HEK293T (cell line): ENCODE measurements around the gene ABHD14A.

Experiments
- CTCF ChIA-PET: fragments of 350-600 bp; formaldehyde crosslinking; extraction: SDS; loops from one replicate; lab custom pipeline; 2021; ENCODE audit warnings: antibody characterized with exemption, inconsistent platforms; lab: Yijun Ruan, JAX
- POLR2A ChIA-PET: fragments of 350-600 bp; formaldehyde crosslinking; extraction: SDS; loops from one replicate; lab custom pipeline; 2020; ENCODE audit warnings: antibody characterized with exemption, inconsistent platforms; lab: Yijun Ruan, JAX
- DNase-seq: peaks from one replicate; pipeline ENCODE4 v3.0.0; 2012; ENCODE audit warnings: mixed read lengths; ENCODE audit errors: extremely low spot score
- ARNT ChIP-seq: fragments of 450-650 bp; IDR thresholded peaks from 2 replicates; pipeline ENCODE4 v1.6.1; 2017; ENCODE audit warnings: mild to moderate bottlenecking
- BHLHE40 ChIP-seq: fragments of 450-650 bp; IDR thresholded peaks from 2 replicates; pipeline ENCODE4 v1.6.1; 2016; ENCODE audit warnings: mild to moderate bottlenecking, moderate library complexity, borderline replicate concordance
- CTBP1 ChIP-seq: fragments of 450-650 bp; IDR thresholded peaks from 2 replicates; pipeline ENCODE4 v1.6.1; 2016; ENCODE audit warnings: borderline replicate concordance
- ELF4 ChIP-seq: fragments of 450-650 bp; IDR thresholded peaks from 2 replicates; pipeline ENCODE4 v1.6.1; 2017; ENCODE audit warnings: antibody characterized with exemption
- FOXA1 ChIP-seq: fragments of 450-650 bp; IDR thresholded peaks from 2 replicates; pipeline ENCODE4 v1.6.1; 2016; ENCODE audit warnings: mild to moderate bottlenecking
- FOXK2 ChIP-seq: fragments of 450-650 bp; IDR thresholded peaks from 2 replicates; pipeline ENCODE4 v1.6.1; 2016; ENCODE audit warnings: mild to moderate bottlenecking
- FOXM1 ChIP-seq: fragments of 450-650 bp; IDR thresholded peaks from 2 replicates; pipeline ENCODE4 v1.6.1; 2017; ENCODE audit warnings: mild to moderate bottlenecking, borderline replicate concordance
- HDGF ChIP-seq: fragments of 450-650 bp; IDR thresholded peaks from 2 replicates; pipeline ENCODE4 v1.6.1; 2017; ENCODE audit warnings: antibody characterized with exemption, borderline replicate concordance
- L3MBTL2 ChIP-seq: fragments of 450-650 bp; conservative IDR thresholded peaks from 2 replicates; pipeline ENCODE4 v1.6.1; 2016; ENCODE audit warnings: mild to moderate bottlenecking
- LEF1 ChIP-seq: fragments of 450-650 bp; IDR thresholded peaks from 2 replicates; pipeline ENCODE4 v1.6.1; 2017; ENCODE audit warnings: mild to moderate bottlenecking, borderline replicate concordance
- NFRKB ChIP-seq: fragments of 450-650 bp; IDR thresholded peaks from 2 replicates; pipeline ENCODE4 v1.6.1; 2016; ENCODE audit warnings: mild to moderate bottlenecking, moderate library complexity
- SP1 ChIP-seq: fragments of 450-650 bp; IDR thresholded peaks from 2 replicates; pipeline ENCODE4 v1.6.1; 2017
- SUZ12 ChIP-seq: fragments of 450-650 bp; IDR thresholded peaks from 2 replicates; pipeline ENCODE4 v1.6.1; 2016; ENCODE audit warnings: mild to moderate bottlenecking
- TARDBP ChIP-seq: fragments of 450-650 bp; IDR thresholded peaks from 2 replicates; pipeline ENCODE4 v1.6.1; 2016
- ZNF384 ChIP-seq: fragments of 450-650 bp; IDR thresholded peaks from 2 replicates; pipeline ENCODE4 v1.6.1; 2016
- TF ChIP-seq, protein P1 (sequence below): fragments of 450-650 bp; IDR thresholded peaks from 2 replicates; pipeline ENCODE4 v1.6.1; 2016

ABHD14A gene

DNA sequence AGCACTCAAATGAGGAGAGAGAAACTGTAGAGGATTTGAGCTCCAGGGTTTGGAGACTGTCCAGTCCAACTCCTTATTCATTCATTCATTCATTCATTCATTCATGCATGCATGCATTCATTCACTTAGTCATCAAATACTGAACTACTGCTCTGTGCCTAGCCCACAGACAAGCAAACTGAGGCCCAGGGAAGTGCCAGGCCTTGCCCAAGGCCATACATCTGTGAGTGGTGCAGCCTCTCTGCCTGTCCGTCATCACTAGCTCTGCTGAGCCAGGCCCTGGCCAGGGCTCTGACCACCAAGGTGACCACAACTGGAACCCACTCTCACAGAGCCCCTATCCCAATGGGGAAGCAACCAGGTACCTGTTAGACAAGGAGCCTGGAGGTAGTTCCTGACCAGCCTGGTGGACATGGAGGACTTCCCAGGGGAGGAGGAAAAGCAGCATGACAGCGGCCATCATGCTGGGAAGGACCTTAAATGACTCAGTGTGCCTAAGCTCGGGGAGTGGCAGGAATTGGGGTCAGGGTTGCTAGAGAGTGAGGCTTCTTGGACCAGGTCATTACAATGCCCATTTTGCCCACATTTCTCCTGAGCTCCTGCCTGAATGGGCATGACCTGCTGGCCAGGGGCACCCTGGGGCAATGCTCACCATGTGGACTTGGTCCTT is 48.4 kb downstream of the ABHD14A start:
- no peak for DNase-seq
- TF ChIP-seq ELF4 (no peak), FOXA1 (no peak), ZNF384 (no peak), LEF1 (no peak), BHLHE40 (no peak), ARNT (no peak), SUZ12 (no peak), CTBP1 (no peak), HDGF (no peak), TARDBP (no peak)
- POLR2A ChIA-PET, result interaction anchor here (1.0 to 1.3 kb wide), 2 partner anchors 9 to 33 kb away, joined by 3 to 4 read pairs; partner anchors contain the start of gene DUSP7
- CTCF ChIA-PET, result no interaction called here

DNA sequence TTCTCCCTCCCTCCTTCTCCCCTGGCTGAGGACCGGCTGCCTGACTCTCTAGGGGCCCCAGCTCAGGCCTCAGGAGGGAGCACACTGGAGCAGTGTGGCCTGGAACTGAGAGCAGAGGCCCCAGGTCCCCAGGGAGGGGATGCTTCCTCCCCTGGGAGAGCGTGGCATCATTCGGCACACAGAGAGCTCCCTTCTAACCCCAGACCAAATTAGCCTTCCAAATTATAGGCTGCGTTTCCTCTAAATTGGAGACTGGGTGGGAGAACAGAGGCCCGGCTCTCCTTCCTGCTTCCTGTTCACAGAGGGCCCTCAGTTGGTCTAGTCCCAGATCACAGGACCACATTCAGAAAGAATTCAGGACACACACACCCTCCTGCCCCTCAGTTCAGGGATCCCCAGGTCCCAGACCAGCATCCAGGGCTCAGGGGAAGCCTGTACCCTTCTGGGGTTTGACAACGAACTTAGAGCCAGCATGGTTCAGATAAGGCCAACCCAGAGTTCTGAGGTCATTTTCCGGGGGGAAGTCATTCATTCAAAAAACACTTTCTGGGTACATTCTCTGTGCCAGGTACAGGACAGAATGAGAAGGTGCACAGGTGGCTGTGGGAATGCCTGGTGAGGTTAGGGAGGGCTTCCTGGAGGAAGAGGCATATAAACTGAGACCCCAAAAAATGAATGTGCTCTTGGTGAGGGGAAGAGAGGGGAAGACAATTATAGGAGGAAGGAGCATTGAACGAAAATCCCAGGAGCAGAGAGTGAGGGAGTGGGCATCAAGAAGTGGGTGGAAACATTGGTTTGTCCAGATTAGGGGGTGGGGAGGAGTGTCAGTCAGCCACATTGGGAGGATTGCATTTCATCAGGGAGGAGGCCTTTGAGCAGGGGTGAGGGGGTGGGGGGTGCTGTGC is 49.2 kb downstream of the ABHD14A start:
- ChIA-PET POLR2A (interaction anchor here (1.3 kb wide), 1 partner anchor 32 kb away, joined by 4 read pairs; the partner anchor contains the start of gene DUSP7), CTCF (no interaction called here)
- no peak for DNase-seq
- TF ChIP-seq LEF1 (no peak), TARDBP (no peak), BHLHE40 (no peak), L3MBTL2 (no peak), ARNT (no peak), HDGF (no peak), ELF4 (no peak), FOXM1 (no peak), FOXA1 (no peak), ZNF384 (no peak), FOXK2 (no peak), SP1 (no peak)
- TF ChIP-seq, protein P1, sequence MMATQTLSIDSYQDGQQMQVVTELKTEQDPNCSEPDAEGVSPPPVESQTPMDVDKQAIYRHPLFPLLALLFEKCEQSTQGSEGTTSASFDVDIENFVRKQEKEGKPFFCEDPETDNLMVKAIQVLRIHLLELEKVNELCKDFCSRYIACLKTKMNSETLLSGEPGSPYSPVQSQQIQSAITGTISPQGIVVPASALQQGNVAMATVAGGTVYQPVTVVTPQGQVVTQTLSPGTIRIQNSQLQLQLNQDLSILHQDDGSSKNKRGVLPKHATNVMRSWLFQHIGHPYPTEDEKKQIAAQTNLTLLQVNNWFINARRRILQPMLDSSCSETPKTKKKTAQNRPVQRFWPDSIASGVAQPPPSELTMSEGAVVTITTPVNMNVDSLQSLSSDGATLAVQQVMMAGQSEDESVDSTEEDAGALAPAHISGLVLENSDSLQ, result no peak

DNA sequence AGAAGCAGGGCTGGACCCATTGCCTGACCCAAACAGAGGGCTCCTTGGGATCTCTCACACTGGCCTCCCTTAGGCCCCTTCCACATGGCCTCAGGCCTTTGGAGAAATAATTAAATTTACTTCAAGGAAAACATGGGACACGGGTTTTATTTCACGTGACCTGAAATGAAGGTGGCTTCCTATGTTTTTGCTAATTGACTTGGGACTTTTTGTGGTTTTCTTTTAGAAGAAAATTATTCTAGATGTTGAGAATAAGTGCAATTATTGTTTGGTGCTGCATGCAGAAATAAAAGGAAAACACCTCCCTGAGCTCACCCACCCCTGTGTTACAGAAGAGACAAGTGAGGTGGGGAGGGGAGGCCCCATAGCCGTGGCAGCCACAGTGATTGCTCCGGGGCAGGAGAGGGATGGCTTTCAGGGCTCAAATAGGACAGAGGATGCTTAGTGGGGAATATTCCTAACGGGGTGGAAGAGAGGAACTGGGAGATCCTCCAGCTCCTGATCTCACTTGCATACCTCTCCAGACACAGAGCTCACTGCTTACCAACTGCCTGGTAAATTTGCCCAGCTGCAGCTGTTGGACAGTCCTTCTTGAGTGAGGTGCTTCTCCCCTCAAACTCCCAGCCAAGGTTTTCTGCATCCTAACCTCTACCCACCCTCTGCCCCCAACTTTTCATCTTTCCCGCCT is 50.0 kb downstream of the ABHD14A start:
- TF ChIP-seq TARDBP (no peak), L3MBTL2 (no peak), SP1 (no peak), FOXK2 (no peak), HDGF (no peak)
- ChIA-PET POLR2A (no interaction called here), CTCF (interaction anchor here (0.7 kb wide), 1 partner anchor 117 kb away, joined by 3 read pairs; no protein-coding TSS in a partner anchor)
- DNase-seq, result no peak

DNA sequence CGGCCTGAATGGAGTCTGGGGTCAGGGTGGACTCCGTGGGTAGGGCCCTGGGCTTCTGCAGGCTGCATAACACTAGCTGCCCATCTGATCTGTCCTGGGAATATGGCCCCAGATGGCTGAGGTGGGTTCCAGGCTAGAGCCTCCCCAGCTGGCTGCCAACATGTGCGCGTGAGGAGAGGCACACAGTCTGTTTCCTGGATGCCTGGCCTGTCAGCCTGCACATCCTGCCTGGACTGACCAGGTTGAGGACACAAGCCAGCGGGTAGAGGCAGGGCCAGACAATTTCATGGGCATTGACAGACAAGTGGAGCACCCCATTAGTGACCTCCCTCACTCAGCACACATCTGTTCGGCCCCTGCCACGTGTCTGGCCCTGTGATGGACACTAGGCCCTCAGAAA is 50.6 kb downstream of the ABHD14A start:
- ChIA-PET CTCF (interaction anchor here (0.7 kb wide), 1 partner anchor 117 kb away, joined by 3 read pairs; no protein-coding TSS in a partner anchor), POLR2A (no interaction called here)
- TF ChIP-seq FOXA1, result no peak
- TF ChIP-seq, protein P1, result no peak
- no peak for TF ChIP-seq BHLHE40
- TF ChIP-seq FOXK2, result no peak
- TF ChIP-seq LEF1, result no peak
- TF ChIP-seq ELF4, result no peak
- no peak for TF ChIP-seq FOXM1
- TF ChIP-seq ARNT, result no peak
- no peak for TF ChIP-seq CTBP1
- TF ChIP-seq ZNF384, result no peak
- no peak for TF ChIP-seq SP1
- TF ChIP-seq SUZ12, result no peak
- TF ChIP-seq TARDBP, result no peak
- TF ChIP-seq L3MBTL2, result no peak
- TF ChIP-seq HDGF, result no peak
- TF ChIP-seq NFRKB, result no peak
- no peak for DNase-seq

DNA sequence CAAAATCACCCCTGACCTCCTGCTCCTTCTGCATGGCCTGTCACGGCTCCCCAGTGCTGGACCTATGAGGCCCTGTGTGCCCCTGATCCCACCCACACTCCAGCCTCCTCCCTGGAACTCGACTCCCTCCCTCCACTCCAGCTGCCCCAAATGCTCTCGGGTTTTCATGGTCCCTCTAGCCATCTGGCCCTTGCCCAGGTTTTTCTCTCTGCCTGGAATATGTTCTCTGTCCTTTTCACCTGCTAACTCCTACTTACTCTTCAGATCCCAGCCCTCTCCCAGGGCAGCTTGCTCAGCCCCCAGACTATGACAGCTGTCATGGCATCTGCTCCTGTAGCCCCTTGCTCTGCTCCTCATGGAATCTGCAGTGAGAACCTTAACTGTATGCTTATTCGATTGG is 51.2 kb downstream of the ABHD14A start:
- DNase-seq, result no peak

More for the DNA sequence above, 51.2 kb downstream of the ABHD14A start:
- ChIA-PET POLR2A (no interaction called here), CTCF (no interaction called here)
- TF ChIP-seq FOXA1 (no peak), ZNF384 (no peak), ARNT (no peak), LEF1 (no peak), SP1 (no peak), FOXM1 (no peak), ELF4 (no peak), TARDBP (no peak), L3MBTL2 (no peak)
